HFFc6 (cell line): ENCODE results near the gene MAN2C1. TPM values are rescaled to one million over a fixed set of nuclear protein-coding genes. Genes with fewer than 3 reads are reported as not detected.

Experiments used
- DNase-seq: peaks from one replicate; pipeline ENCODE4 v3.0.0-alpha.2; 2018
- H3K27ac Mint-ChIP-seq: 2 replicates; pipeline ENCODE4 v1.8.0; 2020; ENCODE audit warnings: mild to moderate bottlenecking, mixed read lengths
- H3K27me3 Mint-ChIP-seq: 2 replicates; pipeline ENCODE4 v1.8.0; 2021; ENCODE audit warnings: mild to moderate bottlenecking, moderate library complexity, mixed read lengths; ENCODE audit not compliant: insufficient read depth
- H3K36me3 Mint-ChIP-seq: 2 replicates; pipeline ENCODE4 v1.8.0; 2021; ENCODE audit warnings: low read depth, mixed read lengths
- H3K4me1 Mint-ChIP-seq: 2 replicates; pipeline ENCODE4 v1.8.0; 2020; ENCODE audit warnings: low read depth, mixed read lengths
- H3K4me3 Mint-ChIP-seq: 2 replicates; pipeline ENCODE4 v1.8.0; 2020; ENCODE audit warnings: mild to moderate bottlenecking, moderate library complexity, mixed read lengths
- H3K9me3 Mint-ChIP-seq: 2 replicates; pipeline ENCODE4 v1.8.0; 2020; ENCODE audit warnings: mild to moderate bottlenecking, mixed read lengths
- total RNA-seq, 6 experiments: library from RNA; stranded (reverse); fragmentation: NEBNext Ultra II Directional; extraction: Animal tissue kit (Norgen Biotek cat#: 25700); gene quantifications; 2 replicates in 1 of 6; 3 replicates in 5 of 6; pipeline ENCODE4 v1.2.3, GENCODE V29; 2021
- TF ChIP-seq, protein P1 (sequence below): fragments of 200-600 bp; sonication (generic); IDR thresholded peaks from 2 replicates; pipeline ENCODE4 v1.5.0; 2021; ENCODE audit warnings: antibody characterized with exemption, mild to moderate bottlenecking

The MAN2C1 gene
- total RNA-seq, 6 experiments from 2014 or later: 92.8 to 111 (median 105) TPM

DNA sequence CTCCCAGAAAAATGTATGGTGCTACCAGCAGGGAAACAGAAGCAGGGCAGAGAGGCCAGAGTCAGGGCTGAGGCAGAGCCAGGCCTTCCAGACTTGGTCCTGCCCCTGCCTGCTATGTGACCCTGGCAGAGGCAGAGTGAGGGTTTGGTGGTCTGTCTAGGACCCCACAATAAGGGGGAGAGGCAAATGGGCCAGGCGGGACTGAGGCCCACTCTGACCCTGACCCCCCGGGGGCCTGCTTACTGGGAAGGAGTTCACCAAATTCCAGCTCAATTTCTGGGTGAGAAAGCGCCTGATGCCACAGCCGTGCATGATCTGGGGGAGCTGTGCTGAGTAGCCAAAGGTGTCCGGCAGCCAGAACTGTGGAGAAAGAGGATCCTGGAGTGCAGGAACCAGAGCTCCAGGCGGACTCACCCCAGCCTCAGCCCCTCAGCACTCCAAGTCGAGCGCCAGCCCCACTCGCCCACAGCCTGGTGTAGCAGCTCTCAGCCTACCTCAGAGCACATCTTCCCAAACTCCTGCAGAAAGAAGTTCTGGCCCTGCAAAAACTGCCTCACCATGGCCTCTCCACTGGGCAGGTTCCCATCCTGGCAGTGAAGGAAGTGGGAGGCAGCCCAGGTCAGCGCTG, 6.9 kb downstream of the MAN2C1 start:
- no peak for DNase-seq
- TF ChIP-seq, protein P1, sequence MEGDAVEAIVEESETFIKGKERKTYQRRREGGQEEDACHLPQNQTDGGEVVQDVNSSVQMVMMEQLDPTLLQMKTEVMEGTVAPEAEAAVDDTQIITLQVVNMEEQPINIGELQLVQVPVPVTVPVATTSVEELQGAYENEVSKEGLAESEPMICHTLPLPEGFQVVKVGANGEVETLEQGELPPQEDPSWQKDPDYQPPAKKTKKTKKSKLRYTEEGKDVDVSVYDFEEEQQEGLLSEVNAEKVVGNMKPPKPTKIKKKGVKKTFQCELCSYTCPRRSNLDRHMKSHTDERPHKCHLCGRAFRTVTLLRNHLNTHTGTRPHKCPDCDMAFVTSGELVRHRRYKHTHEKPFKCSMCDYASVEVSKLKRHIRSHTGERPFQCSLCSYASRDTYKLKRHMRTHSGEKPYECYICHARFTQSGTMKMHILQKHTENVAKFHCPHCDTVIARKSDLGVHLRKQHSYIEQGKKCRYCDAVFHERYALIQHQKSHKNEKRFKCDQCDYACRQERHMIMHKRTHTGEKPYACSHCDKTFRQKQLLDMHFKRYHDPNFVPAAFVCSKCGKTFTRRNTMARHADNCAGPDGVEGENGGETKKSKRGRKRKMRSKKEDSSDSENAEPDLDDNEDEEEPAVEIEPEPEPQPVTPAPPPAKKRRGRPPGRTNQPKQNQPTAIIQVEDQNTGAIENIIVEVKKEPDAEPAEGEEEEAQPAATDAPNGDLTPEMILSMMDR: no peak
- Mint-ChIP-seq H3K27me3 (peaks cover 1% of the 10 kb centered on the region), H3K36me3 (0 out of 2 replicates have a peak, but pooled peaks cover 9% of the 10 kb centered on the region), H3K9me3 (no peaks in the 10 kb centered on the region), H3K27ac (no peak overlapping the region), H3K4me3 (no peak overlapping the region), H3K4me1 (no peaks in the 10 kb centered on the region)

DNA sequence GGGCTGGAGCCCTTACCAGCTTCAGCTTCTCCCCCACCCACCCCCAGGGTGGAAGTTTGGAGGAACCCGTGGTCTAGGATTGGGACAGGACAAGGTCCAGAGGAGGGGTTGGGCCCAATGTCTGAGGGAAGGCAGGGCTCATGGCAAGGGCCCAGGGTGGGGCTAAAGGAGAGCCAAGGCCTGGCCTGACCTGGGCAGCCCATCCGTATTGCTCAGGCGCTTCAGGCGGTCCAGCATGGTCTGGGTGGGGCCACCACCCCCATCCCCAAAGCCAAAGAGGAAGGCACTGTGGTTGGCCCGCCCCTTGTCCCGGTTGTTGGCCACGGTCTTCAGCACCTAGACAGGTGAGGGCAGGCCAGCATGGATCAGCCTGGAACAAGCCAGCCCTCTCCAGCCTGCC, 7.6 kb downstream of the MAN2C1 start:
- Mint-ChIP-seq H3K4me3 (no peak overlapping the region), H3K27ac (no peak overlapping the region), H3K27me3 (peaks cover 1% of the 10 kb centered on the region), H3K4me1 (no peaks in the 10 kb centered on the region), H3K36me3 (0 out of 2 replicates have a peak, but pooled peaks cover 9% of the 10 kb centered on the region), H3K9me3 (no peaks in the 10 kb centered on the region)
- DNase-seq: no peak
- TF ChIP-seq, protein P1: no peak

DNA sequence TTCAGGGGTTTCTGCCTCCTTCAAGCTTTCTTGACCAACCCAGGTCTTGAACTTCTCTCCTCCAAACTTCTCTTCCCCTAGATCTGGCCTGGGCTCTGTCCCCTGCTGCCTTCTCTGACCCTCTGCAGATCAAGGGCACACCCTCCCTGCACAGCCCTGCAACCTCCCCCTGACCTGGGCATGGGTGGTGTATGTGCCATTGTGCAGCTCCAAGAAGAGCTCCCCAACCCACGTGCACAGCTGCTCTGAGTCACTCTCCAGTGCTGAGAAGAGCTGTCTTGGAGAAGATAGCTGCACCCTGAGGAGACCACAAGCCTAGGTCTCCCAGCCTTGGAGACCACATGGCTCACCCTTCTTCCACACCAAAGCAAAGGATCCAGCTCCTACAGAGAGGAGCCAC, 8.0 kb downstream of the MAN2C1 start:
- Mint-ChIP-seq H3K9me3 (no peaks in the 10 kb centered on the region), H3K27me3 (peaks cover 1% of the 10 kb centered on the region), H3K4me3 (no peak overlapping the region; the same call in 1 of the 2 replicates), H3K27ac (no peak overlapping the region), H3K36me3 (0 out of 2 replicates have a peak, but pooled peaks cover 9% of the 10 kb centered on the region), H3K4me1 (no peaks in the 10 kb centered on the region)
- TF ChIP-seq, protein P1: no peak
- no peak for DNase-seq

DNA sequence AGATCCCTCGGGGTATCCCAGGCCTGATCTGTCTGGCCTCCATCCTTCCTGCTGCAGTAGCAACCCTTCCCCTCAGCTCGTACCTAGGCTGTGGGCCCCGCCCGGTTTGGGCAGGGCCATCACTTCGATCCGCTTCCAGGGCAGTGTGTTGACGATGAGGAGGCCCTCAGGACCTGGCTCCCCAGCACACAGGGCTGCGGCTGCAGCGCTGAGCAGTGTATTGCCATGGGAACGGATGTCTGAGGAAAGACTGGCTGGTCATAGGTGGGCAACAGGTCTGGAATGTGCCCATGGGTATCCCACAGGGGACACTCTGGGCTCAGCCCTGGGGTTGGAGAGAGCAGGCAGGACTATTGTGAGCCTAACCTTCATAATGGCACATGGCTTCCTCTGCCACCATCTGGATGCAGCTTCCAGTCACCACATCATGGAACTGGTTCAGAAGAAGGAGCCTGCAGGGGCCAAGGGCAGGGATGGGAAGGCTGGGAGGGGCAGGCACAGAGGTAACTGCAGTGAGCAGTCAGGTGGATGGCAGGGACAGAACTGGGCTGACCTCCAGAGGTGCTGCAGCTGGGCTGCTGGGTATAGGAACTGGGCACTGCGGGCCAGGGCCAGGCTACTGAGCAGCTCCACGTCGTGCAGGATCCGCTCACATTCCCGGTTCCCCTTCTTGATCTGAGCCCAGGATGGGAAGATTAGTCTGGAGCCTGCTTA, 8.7 kb downstream of the MAN2C1 start:
- TF ChIP-seq, protein P1: no peak
- Mint-ChIP-seq H3K27ac (no peak overlapping the region), H3K4me1 (no peaks in the 10 kb centered on the region), H3K27me3 (peaks cover 1% of the 10 kb centered on the region), H3K9me3 (no peaks in the 10 kb centered on the region), H3K4me3 (no peak overlapping the region), H3K36me3 (0 out of 2 replicates have a peak, but pooled peaks cover 5% of the 10 kb centered on the region)
- DNase-seq: no peak

DNA sequence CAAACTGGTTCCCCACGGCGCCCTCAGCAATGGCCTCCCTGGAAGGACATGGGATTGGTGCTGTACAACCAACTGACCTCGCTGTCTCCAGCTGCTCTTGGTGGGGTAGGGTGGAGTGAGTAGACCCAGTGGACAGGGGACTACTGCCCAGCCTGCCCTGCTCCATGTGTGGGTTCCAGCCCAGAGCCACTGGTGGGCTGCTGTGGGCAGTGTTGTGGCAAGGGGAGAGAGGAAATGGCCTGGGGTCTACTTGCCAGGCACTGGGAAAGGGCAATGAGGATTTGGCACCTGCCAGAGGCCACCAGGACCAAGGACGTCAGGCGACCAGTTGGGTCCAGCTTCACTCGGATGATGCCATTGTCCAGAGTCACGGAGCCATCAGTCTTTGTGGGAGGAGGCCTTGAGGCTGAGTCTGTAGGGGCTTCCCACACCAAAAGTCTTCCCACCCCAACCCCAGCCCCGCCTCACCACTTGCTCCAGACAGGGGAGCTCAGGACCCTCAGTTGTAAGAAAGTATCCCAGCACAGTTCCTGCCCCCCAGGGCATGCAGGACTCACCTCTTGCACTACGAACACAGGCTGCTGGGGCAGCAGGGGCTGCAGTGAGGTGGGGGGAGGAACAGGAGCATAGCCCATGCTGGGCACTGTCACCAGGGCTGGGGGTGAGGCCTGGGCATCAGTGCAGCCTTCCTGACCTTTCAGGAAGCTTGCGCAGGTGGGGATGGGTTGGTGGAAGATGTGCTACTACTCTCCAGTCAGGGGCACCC, 9.5 kb downstream of the MAN2C1 start:
- H3K9me3 Mint-ChIP-seq: no peaks in the 10 kb centered on the region
- no peaks in the 10 kb centered on the region for H3K4me1 Mint-ChIP-seq
- no peaks in the 10 kb centered on the region; the same call in 1 of the 2 replicates for H3K27me3 Mint-ChIP-seq
- 0 out of 2 replicates have a peak, but pooled peaks cover 4% of the 10 kb centered on the region for H3K36me3 Mint-ChIP-seq
- DNase-seq: no peak
- TF ChIP-seq, protein P1: no peak
- H3K27ac Mint-ChIP-seq: no peak overlapping the region
- no peak overlapping the region for H3K4me3 Mint-ChIP-seq
